ENCODE results near the gene USP47.

Gene USP47

GRCh38 chr11:11969380-11970215, 127.8 kb downstream of the USP47 start:
- no peak for DNase-seq

- no peak for DNase-seq
Observed at GRCh38 chr11:11970556-11970955, 128.8 kb downstream of the USP47 start.

GRCh38 chr11:11971906-11972547, 130.3 kb downstream of the USP47 start:
- no peak for DNase-seq

- no peak for DNase-seq
Observed at GRCh38 chr11:11972730-11973341, 131.1 kb downstream of the USP47 start.

GRCh38 chr11:11973361-11973800, 131.6 kb downstream of the USP47 start:
- DNase-seq, result no peak

- no peak for DNase-seq
Observed at GRCh38 chr11:11973866-11974265, 132.1 kb downstream of the USP47 start.

GRCh38 chr11:11975201-11976092, 133.7 kb downstream of the USP47 start:
- no peak for DNase-seq

GRCh38 chr11:11976481-11977127, 134.8 kb downstream of the USP47 start:
- DNase-seq, result no peak

GRCh38 chr11:11977206-11977938, 135.6 kb downstream of the USP47 start:
- DNase-seq, result no peak

- no peak for DNase-seq
Observed at GRCh38 chr11:11978098-11978637, 136.4 kb downstream of the USP47 start.

- DNase-seq, result peak; percentile 47
Observed at GRCh38 chr11:11978792-11979487, 137.2 kb downstream of the USP47 start.

GRCh38 chr11:11979488-11980117, 137.8 kb downstream of the USP47 start:
- no peak for DNase-seq

GRCh38 chr11:11980200-11980599, 138.4 kb downstream of the USP47 start:
- no peak for DNase-seq

- no peak for DNase-seq
Observed at GRCh38 chr11:11980841-11981308, 139.1 kb downstream of the USP47 start.

- no peak for DNase-seq
Observed at GRCh38 chr11:11981364-11981763, 139.6 kb downstream of the USP47 start.

- no peak for DNase-seq
Observed at GRCh38 chr11:11981840-11982239, 140.1 kb downstream of the USP47 start.

- DNase-seq, result no peak
Observed at GRCh38 chr11:11982461-11982860, 140.7 kb downstream of the USP47 start.

- no peak for DNase-seq
Observed at GRCh38 chr11:11982975-11983374, 141.2 kb downstream of the USP47 start.

- no peak for DNase-seq
Observed at GRCh38 chr11:11983427-11983826, 141.7 kb downstream of the USP47 start.

- DNase-seq, result no peak
Observed at GRCh38 chr11:11984563-11984962, 142.8 kb downstream of the USP47 start.
